ENCODE data around the gene ALDH2. TPM values are rescaled to one million over a fixed set of nuclear protein-coding genes. Genes with fewer than 3 reads are reported as not detected.

The ALDH2 gene
- total and polyA plus RNA-seq, 2 experiments from 2014 or later, result 130 to 164 TPM

DNA sequence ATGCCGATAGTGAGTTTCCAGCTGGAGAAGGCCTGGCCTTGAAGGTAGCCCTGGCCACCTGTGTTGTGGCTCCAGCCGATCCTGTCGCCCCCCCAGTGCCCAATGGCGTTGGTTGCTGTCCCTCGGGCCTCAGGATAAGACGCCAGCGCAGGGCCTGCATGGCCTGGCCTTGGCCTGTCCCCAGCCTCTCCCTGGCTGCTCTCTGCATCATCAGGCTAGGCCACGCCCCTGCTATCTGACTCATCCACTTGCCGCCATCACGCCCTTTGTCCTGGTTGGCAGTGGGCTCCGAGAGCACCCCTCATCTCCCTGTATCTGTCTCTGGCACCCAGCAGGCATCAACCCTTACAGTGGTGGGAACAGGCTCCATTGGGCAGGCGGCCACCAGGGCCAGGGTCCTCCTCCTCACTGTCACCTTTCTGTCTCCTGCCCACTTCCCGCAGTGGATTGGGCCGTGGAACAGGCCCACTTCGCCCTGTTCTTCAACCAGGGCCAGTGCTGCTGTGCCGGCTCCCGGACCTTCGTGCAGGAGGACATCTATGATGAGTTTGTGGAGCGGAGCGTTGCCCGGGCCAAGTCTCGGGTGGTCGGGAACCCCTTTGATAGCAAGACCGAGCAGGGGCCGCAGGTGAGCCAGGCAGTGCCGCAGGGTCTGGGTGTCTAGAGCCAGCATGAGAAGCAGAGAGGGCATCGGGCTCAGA, 25.6 kb downstream of the ALDH2 start:
- H3K36me3 ChIP-seq, result peaks cover 42% of the 10 kb centered on the region
- H3K27me3 ChIP-seq, result no peaks in the 10 kb centered on the region
- DNase-seq (ENCODE audit: low read depth in 1 of 2, low spot score in 1 of 2), result peak in 1 of 2 donors; percentile 50
- H3K4me1 ChIP-seq (ENCODE audit: low read depth), result no peaks in the 10 kb centered on the region
- H3K9me3 ChIP-seq (ENCODE audit: low read depth), result no peaks in the 10 kb centered on the region
- TF ChIP-seq, protein P1, sequence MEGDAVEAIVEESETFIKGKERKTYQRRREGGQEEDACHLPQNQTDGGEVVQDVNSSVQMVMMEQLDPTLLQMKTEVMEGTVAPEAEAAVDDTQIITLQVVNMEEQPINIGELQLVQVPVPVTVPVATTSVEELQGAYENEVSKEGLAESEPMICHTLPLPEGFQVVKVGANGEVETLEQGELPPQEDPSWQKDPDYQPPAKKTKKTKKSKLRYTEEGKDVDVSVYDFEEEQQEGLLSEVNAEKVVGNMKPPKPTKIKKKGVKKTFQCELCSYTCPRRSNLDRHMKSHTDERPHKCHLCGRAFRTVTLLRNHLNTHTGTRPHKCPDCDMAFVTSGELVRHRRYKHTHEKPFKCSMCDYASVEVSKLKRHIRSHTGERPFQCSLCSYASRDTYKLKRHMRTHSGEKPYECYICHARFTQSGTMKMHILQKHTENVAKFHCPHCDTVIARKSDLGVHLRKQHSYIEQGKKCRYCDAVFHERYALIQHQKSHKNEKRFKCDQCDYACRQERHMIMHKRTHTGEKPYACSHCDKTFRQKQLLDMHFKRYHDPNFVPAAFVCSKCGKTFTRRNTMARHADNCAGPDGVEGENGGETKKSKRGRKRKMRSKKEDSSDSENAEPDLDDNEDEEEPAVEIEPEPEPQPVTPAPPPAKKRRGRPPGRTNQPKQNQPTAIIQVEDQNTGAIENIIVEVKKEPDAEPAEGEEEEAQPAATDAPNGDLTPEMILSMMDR (IDR thresholded peaks at IDR 0.05; ENCODE audit: low read depth, low read length), result no peak
- no peak overlapping the region for H3K4me3 ChIP-seq
- no peak overlapping the region for H3K27ac ChIP-seq

DNA sequence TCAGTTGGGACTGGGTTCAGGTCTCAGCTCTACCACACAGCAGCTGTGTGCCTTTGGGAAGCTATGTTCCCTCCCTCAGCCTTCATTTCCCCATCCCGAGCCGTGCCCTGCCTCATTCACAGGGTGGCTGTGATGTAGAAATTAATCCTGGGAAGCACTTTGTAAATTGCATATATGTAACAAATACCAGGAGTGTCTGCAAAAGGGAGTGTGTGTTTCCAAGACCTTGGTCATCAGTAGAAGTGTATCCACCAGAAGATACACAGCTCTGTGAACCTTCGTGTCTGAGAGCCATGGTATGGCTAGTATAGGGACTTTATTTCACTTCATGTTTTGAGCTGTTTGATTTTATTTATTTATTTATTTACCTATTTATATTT, 26.1 kb downstream of the ALDH2 start:
- Histone ChIP-seq H3K27me3 (no peaks in the 10 kb centered on the region), H3K4me3 (no peak overlapping the region), H3K27ac (no peak overlapping the region), H3K9me3 (ENCODE audit: low read depth) (no peaks in the 10 kb centered on the region), H3K4me1 (ENCODE audit: low read depth) (no peaks in the 10 kb centered on the region), H3K36me3 (peaks cover 44% of the 10 kb centered on the region)
- TF ChIP-seq, protein P1 (IDR thresholded peaks at IDR 0.05; ENCODE audit: low read depth, low read length), result no peak
- no peak for DNase-seq (ENCODE audit: low read depth in 1 of 2, low spot score in 1 of 2)

DNA sequence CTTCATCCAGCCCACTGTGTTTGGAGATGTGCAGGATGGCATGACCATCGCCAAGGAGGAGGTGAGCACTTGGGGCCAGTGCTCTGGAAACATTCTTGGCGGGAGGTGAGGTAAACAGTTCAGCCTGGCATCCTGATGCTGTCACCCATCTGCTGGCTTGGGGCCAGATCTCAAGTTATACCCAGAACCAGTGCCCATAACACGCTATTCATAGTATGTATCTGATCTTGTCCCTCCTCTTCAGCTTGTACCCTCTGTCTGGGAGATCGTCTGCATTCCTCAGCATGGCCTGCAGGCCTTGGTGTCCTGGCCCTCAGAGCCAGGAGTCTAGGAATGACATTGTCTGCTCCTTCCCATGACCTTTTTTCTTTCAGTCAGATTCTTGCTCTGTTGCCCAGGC, 31.4 kb downstream of the ALDH2 start:
- TF ChIP-seq, protein P1 (IDR thresholded peaks at IDR 0.05; ENCODE audit: low read depth, low read length), result no peak
- H3K27ac ChIP-seq, result no peak overlapping the region
- DNase-seq (ENCODE audit: low read depth in 1 of 2, low spot score in 1 of 2), result no peak
- H3K27me3 ChIP-seq, result no peaks in the 10 kb centered on the region
- peaks cover 46% of the 10 kb centered on the region for H3K36me3 ChIP-seq
- H3K4me1 ChIP-seq (ENCODE audit: low read depth), result no peaks in the 10 kb centered on the region
- no peaks in the 10 kb centered on the region for H3K9me3 ChIP-seq (ENCODE audit: low read depth)
- H3K4me3 ChIP-seq, result no peak overlapping the region

DNA sequence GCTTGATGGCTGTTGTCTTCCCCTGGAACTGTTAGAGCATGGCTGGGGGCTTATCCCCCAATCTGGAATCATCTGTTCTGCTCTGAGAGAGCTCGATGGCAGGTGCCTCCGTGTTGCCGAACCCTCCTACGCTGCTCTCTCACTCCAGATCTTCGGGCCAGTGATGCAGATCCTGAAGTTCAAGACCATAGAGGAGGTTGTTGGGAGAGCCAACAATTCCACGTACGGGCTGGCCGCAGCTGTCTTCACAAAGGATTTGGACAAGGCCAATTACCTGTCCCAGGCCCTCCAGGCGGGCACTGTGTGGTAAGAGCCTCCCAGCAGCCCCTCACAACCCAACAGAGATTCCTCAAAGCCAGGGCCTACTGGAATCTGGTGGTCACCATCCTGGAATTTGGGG, 33.0 kb downstream of the ALDH2 start:
- Histone ChIP-seq H3K9me3 (ENCODE audit: low read depth) (no peaks in the 10 kb centered on the region), H3K4me3 (no peak overlapping the region), H3K27ac (no peak overlapping the region), H3K27me3 (no peaks in the 10 kb centered on the region), H3K36me3 (peaks cover 40% of the 10 kb centered on the region), H3K4me1 (ENCODE audit: low read depth) (no peaks in the 10 kb centered on the region)
- TF ChIP-seq, protein P1 (IDR thresholded peaks at IDR 0.05; ENCODE audit: low read depth, low read length), result no peak
- DNase-seq (ENCODE audit: low read depth in 1 of 2, low spot score in 1 of 2), result no peak

DNA sequence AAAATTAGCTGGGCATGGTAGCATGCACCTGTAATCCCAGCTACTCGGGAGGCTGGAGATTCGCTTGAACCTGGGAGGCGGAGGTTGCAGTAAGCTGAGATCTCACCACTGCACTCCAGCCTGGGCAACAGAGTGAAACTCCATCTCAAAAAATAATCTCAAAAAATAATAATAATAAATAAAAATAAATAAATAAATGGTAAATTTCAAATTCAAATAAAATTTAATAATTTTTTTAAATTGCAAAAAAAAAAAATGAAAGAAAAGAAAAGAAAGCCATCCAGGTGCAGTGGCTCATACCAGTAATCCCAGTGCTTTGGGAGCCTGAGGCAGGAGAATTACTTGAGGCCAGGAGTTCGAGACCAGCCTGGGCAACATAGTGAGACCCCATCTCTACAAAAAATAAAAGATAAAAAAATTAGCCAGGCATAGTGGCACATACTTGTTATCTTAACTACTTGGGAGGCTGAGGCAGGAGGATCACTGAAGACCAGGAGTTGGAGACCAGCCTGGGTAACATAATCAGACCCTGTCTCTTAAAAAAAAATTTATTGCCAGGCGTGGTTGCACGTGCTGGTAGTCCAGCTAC, 36.4 kb downstream of the ALDH2 start:
- TF ChIP-seq, protein P1 (IDR thresholded peaks at IDR 0.05; ENCODE audit: low read depth, low read length), result no peak
- H3K9me3 ChIP-seq (ENCODE audit: low read depth), result no peaks in the 10 kb centered on the region
- no peaks in the 10 kb centered on the region for H3K27me3 ChIP-seq
- no peak overlapping the region for H3K27ac ChIP-seq
- no peak for DNase-seq (ENCODE audit: low read depth in 1 of 2, low spot score in 1 of 2)
- H3K36me3 ChIP-seq, result peaks cover 25% of the 10 kb centered on the region
- no peaks in the 10 kb centered on the region for H3K4me1 ChIP-seq (ENCODE audit: low read depth)
- no peak overlapping the region for H3K4me3 ChIP-seq

Data from cardiac muscle cell (in vitro differentiated cells and primary cell).